Fibroblast of the aortic adventitia (primary cell): ENCODE measurements around the gene CWF19L2. TPM values are rescaled to one million over a fixed set of nuclear protein-coding genes. Genes with fewer than 3 reads are reported as not detected.

Source experiments
- DNase-seq: peaks from one replicate; pipeline ENCODE4 v3.0.0-alpha.2; 2010; ENCODE audit warnings: low read depth
- H3K4me3 ChIP-seq: 2 replicates; pipeline ENCODE4 v1.5.1; 2011; ENCODE audit warnings: low read depth, mild to moderate bottlenecking, control low read depth, low read length, moderate library complexity
- total RNA-seq: library from RNA; depleted of rRNA; stranded (reverse); fragments of >200 nt; gene quantifications from 2 replicates; pipeline ENCODE4 v1.2.3, GENCODE V29; 2012; ENCODE audit warnings: low replicate concordance
- TF ChIP-seq, protein P1 (sequence below): IDR thresholded peaks from 2 replicates; pipeline ENCODE4 v1.5.1; 2011; ENCODE audit warnings: mild to moderate bottlenecking, low read length, control low read depth, inconsistent platforms; ENCODE audit not compliant: insufficient read depth

The CWF19L2 gene
- total RNA-seq, 1 donor, result 15.1 TPM

DNA sequence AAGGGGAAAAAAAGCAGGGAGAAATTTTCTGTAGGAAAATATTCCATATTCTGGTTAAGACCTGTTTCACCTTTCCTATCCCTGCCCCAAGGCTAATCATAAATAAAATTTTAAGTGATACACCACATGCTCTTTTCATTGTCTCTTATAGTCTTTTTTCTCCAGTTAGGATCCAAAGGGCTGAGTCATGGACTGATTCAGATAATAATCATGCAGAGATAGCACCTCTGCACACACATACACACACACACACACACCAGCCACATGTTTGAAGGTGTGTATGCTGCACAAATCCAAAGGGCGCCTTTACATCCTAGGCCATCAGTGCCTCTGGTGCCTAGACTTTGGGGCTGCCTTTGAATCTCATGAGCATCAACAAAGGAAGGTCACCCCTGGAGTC is 35.5 kb upstream of the CWF19L2 start:
- TF ChIP-seq, protein P1, sequence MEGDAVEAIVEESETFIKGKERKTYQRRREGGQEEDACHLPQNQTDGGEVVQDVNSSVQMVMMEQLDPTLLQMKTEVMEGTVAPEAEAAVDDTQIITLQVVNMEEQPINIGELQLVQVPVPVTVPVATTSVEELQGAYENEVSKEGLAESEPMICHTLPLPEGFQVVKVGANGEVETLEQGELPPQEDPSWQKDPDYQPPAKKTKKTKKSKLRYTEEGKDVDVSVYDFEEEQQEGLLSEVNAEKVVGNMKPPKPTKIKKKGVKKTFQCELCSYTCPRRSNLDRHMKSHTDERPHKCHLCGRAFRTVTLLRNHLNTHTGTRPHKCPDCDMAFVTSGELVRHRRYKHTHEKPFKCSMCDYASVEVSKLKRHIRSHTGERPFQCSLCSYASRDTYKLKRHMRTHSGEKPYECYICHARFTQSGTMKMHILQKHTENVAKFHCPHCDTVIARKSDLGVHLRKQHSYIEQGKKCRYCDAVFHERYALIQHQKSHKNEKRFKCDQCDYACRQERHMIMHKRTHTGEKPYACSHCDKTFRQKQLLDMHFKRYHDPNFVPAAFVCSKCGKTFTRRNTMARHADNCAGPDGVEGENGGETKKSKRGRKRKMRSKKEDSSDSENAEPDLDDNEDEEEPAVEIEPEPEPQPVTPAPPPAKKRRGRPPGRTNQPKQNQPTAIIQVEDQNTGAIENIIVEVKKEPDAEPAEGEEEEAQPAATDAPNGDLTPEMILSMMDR, result no peak
- H3K4me3 ChIP-seq, result no peak overlapping the region
- DNase-seq, result peak; percentile 49

DNA sequence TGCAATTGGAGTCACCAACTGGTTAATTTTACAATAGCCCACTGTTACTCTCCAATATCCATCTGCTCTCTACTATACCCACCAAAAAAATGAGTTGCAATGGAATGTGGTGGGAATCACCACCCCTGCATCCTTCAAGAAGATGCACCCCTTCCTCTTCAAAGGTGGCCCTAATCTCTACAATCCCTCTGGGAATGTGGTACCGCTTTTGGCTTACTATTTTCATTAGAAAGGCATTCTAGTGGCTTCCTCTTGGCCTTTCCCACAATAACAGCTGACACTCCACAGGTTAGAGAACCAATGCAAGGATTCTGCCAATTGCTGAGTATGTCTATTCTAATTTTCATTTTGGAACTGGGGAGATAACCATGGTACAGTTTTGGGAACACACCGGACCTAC is 33.2 kb upstream of the CWF19L2 start:
- H3K4me3 ChIP-seq, result no peak overlapping the region
- TF ChIP-seq, protein P1, result no peak
- DNase-seq, result no peak

DNA sequence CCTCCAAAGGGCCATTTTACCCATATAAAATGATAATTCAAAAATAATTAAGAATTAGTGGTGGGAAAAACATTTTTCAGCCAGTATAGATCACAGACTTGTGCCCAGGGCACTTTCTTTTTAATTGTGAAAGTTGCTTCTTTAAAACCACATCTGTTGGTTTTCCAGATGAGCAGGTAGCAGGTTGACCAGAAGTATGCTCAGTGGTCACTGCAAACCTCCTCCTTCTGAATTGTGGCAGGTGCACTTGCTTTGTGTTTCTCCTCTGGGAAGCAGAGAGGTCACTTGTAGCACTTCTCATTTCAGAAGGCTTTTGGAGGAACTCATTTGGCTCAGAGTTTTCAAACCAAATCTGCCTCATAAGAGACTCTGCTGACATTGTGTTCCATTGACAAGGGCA is 24.6 kb upstream of the CWF19L2 start:
- TF ChIP-seq, protein P1, result no peak
- no peak for DNase-seq
- H3K4me3 ChIP-seq, result no peak overlapping the region

DNA sequence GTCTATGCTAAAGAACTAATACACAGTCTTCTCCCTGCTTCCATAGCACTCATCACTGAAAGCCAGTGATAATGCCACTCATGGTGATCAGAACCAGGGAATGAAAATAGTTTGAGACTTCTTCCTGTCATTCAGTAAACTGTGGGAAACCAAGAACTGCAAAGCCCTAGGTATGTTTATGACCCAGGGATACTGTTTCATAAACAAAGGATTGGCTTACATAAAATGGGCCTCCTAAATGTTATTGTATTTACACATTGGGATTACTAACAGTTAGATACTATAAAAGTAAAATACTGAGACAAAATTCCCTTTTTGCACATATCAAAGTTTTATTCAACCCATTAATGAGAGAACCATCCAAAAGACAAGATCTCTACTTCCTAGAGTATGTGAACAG is 21.3 kb upstream of the CWF19L2 start:
- DNase-seq, result no peak
- H3K4me3 ChIP-seq, result no peak overlapping the region
- TF ChIP-seq, protein P1, result no peak

GRCh38 chr11:107477820-107478219 is 20.2 kb upstream of the CWF19L2 start:
- no peak overlapping the region for H3K4me3 ChIP-seq
- no peak for DNase-seq
- TF ChIP-seq, protein P1, result no peak

- TF ChIP-seq, protein P1, result no peak
- peak; percentile 14 for DNase-seq
- no peak overlapping the region for H3K4me3 ChIP-seq
These were observed 16.2 kb upstream of the CWF19L2 start for GRCh38 chr11:107473792-107474191.

DNA sequence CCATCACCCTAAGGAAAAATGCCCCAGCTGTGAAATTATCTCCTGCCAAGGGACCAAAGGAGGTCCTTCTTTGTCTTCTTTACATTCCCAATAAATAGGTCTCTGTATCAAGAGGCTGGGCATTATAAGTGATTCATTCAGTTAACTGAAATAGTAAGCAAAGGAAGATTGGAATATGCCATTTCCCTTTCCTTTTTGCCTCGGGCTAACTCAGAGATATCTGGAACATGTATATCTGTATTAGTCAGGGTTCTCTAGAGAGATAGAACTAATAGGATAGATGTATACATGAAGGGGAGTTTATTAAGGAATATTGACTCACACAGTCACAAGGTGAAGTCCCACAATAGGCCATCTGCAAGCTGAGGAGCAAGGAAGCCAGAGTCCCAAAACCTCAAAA is 15.3 kb upstream of the CWF19L2 start:
- DNase-seq, result no peak
- TF ChIP-seq, protein P1, result no peak
- H3K4me3 ChIP-seq, result no peak overlapping the region
